Fibroblast of skin of left quadriceps (primary cell): ENCODE measurements around the gene TMCC3.

Experiments used
- DNase-seq, 2 experiments: peaks; one replicate each; pipeline ENCODE4 v3.0.0-alpha.2; 2013; ENCODE audit warnings: low read depth in 2 of 2

The TMCC3 gene

GRCh38 chr12:94532490-94533422 lies 117.6 kb downstream of the TMCC3 start:
- peak; percentile 17 to 21 for DNase-seq

GRCh38 chr12:94531196-94531720 lies 119.1 kb downstream of the TMCC3 start:
- DNase-seq, result no peak

DNA sequence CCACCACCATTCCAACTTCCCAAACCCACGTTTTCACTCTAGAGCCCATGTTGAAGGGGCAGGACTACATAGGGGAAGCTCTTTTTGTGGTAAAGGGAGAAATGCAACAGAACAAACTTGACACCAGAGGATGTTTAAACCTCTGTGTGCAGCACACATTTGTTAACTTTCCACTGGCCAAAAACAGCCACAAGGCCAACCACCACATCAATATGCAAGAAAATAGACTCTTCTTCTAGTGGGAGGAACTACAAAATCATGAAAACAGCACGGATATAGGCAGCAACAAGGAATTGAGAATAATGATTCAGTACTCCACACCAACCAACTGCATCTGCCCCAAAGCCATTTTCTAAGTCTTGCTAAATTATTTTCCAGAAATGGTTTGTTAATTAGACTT lies 124.4 kb downstream of the TMCC3 start:
- no peak for DNase-seq
